ENCODE data around the gene CACNA1G. TPM values are rescaled to one million over a fixed set of nuclear protein-coding genes. Genes with fewer than 3 reads are reported as not detected.

Gene CACNA1G
- total RNA-seq, 1 donor from 2014 or later: 0.07 TPM

GRCh38 chr17:50521514-50521913, 39.0 kb upstream of the CACNA1G start:
- H3K4me1 Mint-ChIP-seq: no peaks in the 10 kb centered on the region
- H3K36me3 Mint-ChIP-seq (ENCODE audit: low read depth): no peaks in the 10 kb centered on the region
- intact Hi-C loops (cut with micrococcal nuclease): no loop called here
- ChIA-PET POLR2A (no interaction called here), CTCF (no interaction called here)
- no peaks in the 10 kb centered on the region for H3K9me3 Mint-ChIP-seq
- no peak overlapping the region for H3K4me3 Mint-ChIP-seq
- DNase-seq (no peak), ATAC-seq (ENCODE audit: low read depth) (no peak)
- H3K27me3 Mint-ChIP-seq: no peaks in the 10 kb centered on the region
- TF ChIP-seq CTCF (IDR thresholded peaks at IDR 0.05): no peak
- no peak overlapping the region for H3K27ac Mint-ChIP-seq

- no peak overlapping the region for H3K4me3 Mint-ChIP-seq
- DNase-seq (no peak), ATAC-seq (ENCODE audit: low read depth) (no peak)
- H3K36me3 Mint-ChIP-seq (ENCODE audit: low read depth): no peaks in the 10 kb centered on the region
- H3K9me3 Mint-ChIP-seq: no peaks in the 10 kb centered on the region
- no peaks in the 10 kb centered on the region for H3K27me3 Mint-ChIP-seq
- CTCF ChIA-PET: no interaction called here
- no peak overlapping the region for H3K27ac Mint-ChIP-seq
- H3K4me1 Mint-ChIP-seq: no peaks in the 10 kb centered on the region
- intact Hi-C loops (cut with micrococcal nuclease): no loop called here
- POLR2A ChIA-PET: no interaction called here
- no peak for TF ChIP-seq CTCF (IDR thresholded peaks at IDR 0.05)
Observed at GRCh38 chr17:50522766-50523165, 37.7 kb upstream of the CACNA1G start.

- Mint-ChIP-seq H3K9me3 (no peaks in the 10 kb centered on the region), H3K4me1 (no peaks in the 10 kb centered on the region), H3K4me3 (no peak overlapping the region), H3K36me3 (ENCODE audit: low read depth) (no peaks in the 10 kb centered on the region), H3K27me3 (no peaks in the 10 kb centered on the region), H3K27ac (no peak overlapping the region)
- DNase-seq (no peak), ATAC-seq (ENCODE audit: low read depth) (no peak)
- intact Hi-C loops (cut with micrococcal nuclease): no loop called here
- ChIA-PET CTCF (no interaction called here), POLR2A (no interaction called here)
- no peak for TF ChIP-seq CTCF (IDR thresholded peaks at IDR 0.05)
Observed at GRCh38 chr17:50523208-50523607, 37.3 kb upstream of the CACNA1G start.

GRCh38 chr17:50524838-50525237, 35.7 kb upstream of the CACNA1G start:
- Mint-ChIP-seq H3K27me3 (peaks cover 7% of the 10 kb centered on the region), H3K4me1 (no peaks in the 10 kb centered on the region), H3K9me3 (no peaks in the 10 kb centered on the region), H3K36me3 (ENCODE audit: low read depth) (no peaks in the 10 kb centered on the region), H3K27ac (no peak overlapping the region), H3K4me3 (no peak overlapping the region)
- ChIA-PET CTCF (no interaction called here), POLR2A (interaction anchor here (0.7 kb wide), 2 partner anchors 344 to 396 kb away, joined by 3 read pairs; no protein-coding TSS in a partner anchor)
- no peak for DNase-seq
- TF ChIP-seq CTCF (IDR thresholded peaks at IDR 0.05): no peak
- intact Hi-C loops (cut with micrococcal nuclease): no loop called here
- ATAC-seq (ENCODE audit: low read depth): no peak

GRCh38 chr17:50527155-50527762, 33.3 kb upstream of the CACNA1G start:
- Mint-ChIP-seq H3K27me3 (peaks cover 28% of the 10 kb centered on the region), H3K27ac (no peak overlapping the region), H3K36me3 (ENCODE audit: low read depth) (no peaks in the 10 kb centered on the region), H3K4me1 (peaks cover 2% of the 10 kb centered on the region), H3K9me3 (no peaks in the 10 kb centered on the region), H3K4me3 (no peak overlapping the region)
- TF ChIP-seq CTCF (IDR thresholded peaks at IDR 0.05): no peak
- ChIA-PET POLR2A (no interaction called here), CTCF (interaction anchor here (1.2 kb wide), 1 partner anchor 15 kb away, joined by 3 read pairs; no protein-coding TSS in a partner anchor)
- intact Hi-C loops (cut with micrococcal nuclease): no loop called here
- no peak for ATAC-seq (ENCODE audit: low read depth)
- no peak for DNase-seq

All from activated B cell treated with CpG ODN at 0.5 μM for 24 hours (primary cell).